Panc1 (cell line): ENCODE results near the gene REXO2. TPM values are rescaled to one million over a fixed set of nuclear protein-coding genes. Genes with fewer than 3 reads are reported as not detected.

Source experiments
- ATAC-seq: fragments of 200-7000 bp; cut with Tn5 transposase; 2 replicates; pipeline ENCODE4 v1.9.1; 2020; ENCODE audit warnings: mild to moderate bottlenecking, moderate library complexity
- Bru-seq: library from RNA; stranded (reverse); fragments of 400-500 nt; gene quantifications from one replicate; lab custom pipeline; 2021; lab: Mats Ljungman, UMichigan
- BruChase-seq, 2 experiments: library from RNA; stranded (reverse); fragments of 400-500 nt; gene quantifications; one replicate each; lab custom pipeline; 2021; lab: Mats Ljungman, UMichigan
- BruUV-seq: library from RNA; stranded (reverse); fragments of 400-500 nt; replicated peaks from 2 replicates; lab custom pipeline; 2021; lab: Mats Ljungman, UMichigan
- CTCF ChIA-PET: fragments of 300-600 bp; sonication (Branson Sonifier 250); formaldehyde crosslinking; loops from one replicate; lab custom pipeline; 2022; ENCODE audit warnings: antibody characterized with exemption; lab: Charles Lee
- POLR2A ChIA-PET: fragments of 300-600 bp; sonication (Branson Sonifier 250); formaldehyde crosslinking; loops from one replicate; lab custom pipeline; 2022; ENCODE audit warnings: antibody characterized with exemption; lab: Charles Lee
- DNase-seq: peaks from one replicate; pipeline ENCODE4 v3.0.0-alpha.2; 2010; ENCODE audit warnings: low read depth, low spot score
- H3K27ac ChIP-seq: 2 replicates; pipeline ENCODE4 v1.5.1; 2011; ENCODE audit warnings: mild to moderate bottlenecking, low read length, inconsistent platforms
- H3K27me3 ChIP-seq: fragments of 200-500 bp; sonication (Bioruptor generic); 2 replicates; pipeline ENCODE4 v1.6.0; 2014; ENCODE audit warnings: low read length, inconsistent platforms; ENCODE audit not compliant: control insufficient read depth, insufficient read depth
- H3K36me3 ChIP-seq: fragments of 200-500 bp; sonication (Bioruptor generic); 2 replicates; pipeline ENCODE4 v1.5.1; 2014; ENCODE audit warnings: inconsistent platforms, mild to moderate bottlenecking, low read length, moderate library complexity; ENCODE audit not compliant: control insufficient read depth, insufficient read depth
- H3K4me1 ChIP-seq: 2 replicates; pipeline ENCODE4 v1.5.1; 2011; ENCODE audit warnings: inconsistent platforms, mild to moderate bottlenecking, low read length, moderate library complexity; ENCODE audit not compliant: control insufficient read depth, insufficient read depth
- H3K4me3 ChIP-seq, 2 experiments: 2 replicates each; pipeline ENCODE4 v1.5.1; 2011 to 2012; ENCODE audit warnings: low read depth in 2 of 2, low read length in 2 of 2, mild to moderate bottlenecking in 2 of 2, inconsistent platforms in 1 of 2, moderate library complexity in 1 of 2
- H3K9me3 ChIP-seq: fragments of 200-500 bp; sonication (Bioruptor generic); 2 replicates; pipeline ENCODE4 v1.5.1; 2014; ENCODE audit warnings: low read depth, mild to moderate bottlenecking, inconsistent platforms, low read length, moderate library complexity; ENCODE audit not compliant: control insufficient read depth, insufficient read depth
- CTCF ChIP-seq: fragments of 450-650 bp; IDR thresholded peaks from 2 replicates; pipeline ENCODE4 v1.5.1; 2017; ENCODE audit warnings: mild to moderate bottlenecking
- POLR2AphosphoS5 ChIP-seq: IDR thresholded peaks from 2 replicates; pipeline ENCODE4 v1.6.1; 2012; ENCODE audit warnings: mild to moderate bottlenecking, low read depth, low read length, moderate library complexity
- REST ChIP-seq, 2 experiments: IDR thresholded peaks; 2 replicates each; pipeline ENCODE4 v1.6.1; 2011 to 2012; ENCODE audit warnings: low read depth in 2 of 2, control low read depth in 1 of 2, low read length in 1 of 2, mild to moderate bottlenecking in 1 of 2, moderate library complexity in 1 of 2; ENCODE audit not compliant: insufficient read depth in 1 of 2
- SIN3A ChIP-seq: IDR thresholded peaks from 2 replicates; pipeline ENCODE4 v1.6.1; 2012; ENCODE audit warnings: low read depth, mild to moderate bottlenecking, low read length, moderate library complexity, borderline replicate concordance; ENCODE audit not compliant: insufficient read depth
- TCF7L2 ChIP-seq: IDR thresholded peaks from 2 replicates; pipeline ENCODE4 v1.6.1; 2011; ENCODE audit warnings: mild to moderate bottlenecking, low read depth, low read length, inconsistent platforms
- in situ Hi-C: cut with HindIII; loops from 2 replicates; pipeline ENCODE4 v1.10.0; 2016; ENCODE audit warnings: low sequenced_read_pairs, low pct_unique_long_range_greater_than_20kb
- intact Hi-C: fragments of 100-400 bp; cut with micrococcal nuclease; formaldehyde crosslinking; loops from one replicate; pipeline ENCODE4 v1.10.0; 2022; ENCODE audit not compliant: unreplicated experiment
- long read RNA-seq: library from polyadenylated mRNA; unstranded; transcript quantifications from one replicate; pipeline ENCODE4 v2.0.0, GENCODE V29; 2021; ENCODE audit not compliant: unreplicated experiment
- polyA plus RNA-seq: library from polyadenylated mRNA; unstranded; fragments of >200 nt; gene quantifications from one replicate; pipeline ENCODE4 v1.2.1, GENCODE V29; 2012; ENCODE audit warnings: missing spikeins; ENCODE audit not compliant: insufficient read length
- total RNA-seq: library from RNA; stranded (reverse); gene quantifications from one replicate; pipeline ENCODE4 v1.2.1, GENCODE V29; 2021; ENCODE audit not compliant: unreplicated experiment

REXO2 gene
- total RNA-seq (111 TPM), Bru-seq, nascent RNA (percentile 89 among the genes with signal in this experiment), BruChase-seq, experiment 1, labeled RNA remaining after a 2-hour chase (percentile 95 among the genes with signal in this experiment), BruChase-seq, experiment 2, labeled RNA remaining after a 6-hour chase (percentile 91 among the genes with signal in this experiment)
- polyA plus RNA-seq = 191 TPM
- long read RNA-seq, transcript REXO2-220 (7 exons, 1,158 nt) = major isoform, 88 of 106 reads
- long read RNA-seq, partial matches to known transcripts = 2 of 106 reads
- long read RNA-seq, other reads (novel, unspliced or antisense) = 10 of 106 reads

GRCh38 chr11:114439229-114440120, at the start of gene REXO2:
Gene REXO2, plus strand, starts transcription at chr11:114439467. Its CDS starts 62 bp downstream, at chr11:114439529.
- BruUV-seq = no TSS peak
- DNase-seq (peak; percentile 80), ATAC-seq (peak; percentile 99)
- Histone ChIP-seq H3K27me3 (no peaks in the 10 kb centered on the region), H3K4me3 (peak within 1 kb of the TSS; percentile 86 to 91), H3K36me3 (no peaks in the 10 kb centered on the region), H3K4me1 (peaks cover 20% of the 10 kb centered on the region), H3K27ac (peak within 1 kb of the TSS; percentile 88), H3K9me3 (no peaks in the 10 kb centered on the region)
- in situ Hi-C loops = no loop called here
- intact Hi-C loops = loop anchor here (10.0 kb wide), 1 partner anchor 95 kb away; no protein-coding TSS in a partner anchor
- CTCF ChIA-PET = interaction anchor here (0.7 kb wide), 1 partner anchor 877 kb away, joined by 10 read pairs; no protein-coding TSS in a partner anchor
- POLR2A ChIA-PET = no interaction called here
- 0 out of 4 replicates have a peak, but pooled peaks of 1 of the 2 experiments have one; percentile 43 for TF ChIP-seq REST (IDR thresholded peaks at IDR 0.05; ENCODE audit: insufficient read depth in 1 of 2, low read depth in 2 of 2, low read length in 1 of 2)
- TF ChIP-seq SIN3A = 0 out of 2 replicates have a peak, but pooled peaks have one; percentile 78
- no peak for TF ChIP-seq TCF7L2
- TF ChIP-seq CTCF = peak; percentile 21; the same call in 1 of the 2 replicates
- peak; percentile 74 for TF ChIP-seq POLR2AphosphoS5

GRCh38 chr11:114392735-114393667, 46.3 kb upstream of the REXO2 start:
- in situ Hi-C loops = no loop called here

More at GRCh38 chr11:114392735-114393667, 46.3 kb upstream of the REXO2 start:
- Histone ChIP-seq H3K9me3 (no peaks in the 10 kb centered on the region), H3K4me3 (no peak overlapping the region), H3K4me1 (peaks cover under 1% of the 10 kb centered on the region; the same call in 1 of the 2 replicates), H3K36me3 (no peaks in the 10 kb centered on the region), H3K27ac (no peak overlapping the region), H3K27me3 (peaks cover 3% of the 10 kb centered on the region; the same call in 1 of the 2 replicates)
- no TSS peak for BruUV-seq
- no peak for DNase-seq
- no peak for ATAC-seq
- ChIA-PET POLR2A (no interaction called here), CTCF (interaction anchor here (0.6 kb wide), 1 partner anchor 31 kb away, joined by 3 read pairs; no protein-coding TSS in a partner anchor)
- TF ChIP-seq REST (IDR thresholded peaks at IDR 0.05; ENCODE audit: insufficient read depth in 1 of 2, low read depth in 2 of 2, low read length in 1 of 2) = no peak
- no peak for TF ChIP-seq CTCF
- TF ChIP-seq POLR2AphosphoS5 = no peak
- TF ChIP-seq SIN3A = no peak
- TF ChIP-seq TCF7L2 = no peak
- intact Hi-C loops = no loop called here
